NCI-H748 (cell line): ENCODE results near the gene DUOXA2.

ENCODE experiments used
- DNase-seq: peaks from one replicate; lab custom pipeline; 2025; ENCODE audit not compliant: unreplicated experiment; lab: John Stamatoyannopoulos, UW

Gene DUOXA2

DNA sequence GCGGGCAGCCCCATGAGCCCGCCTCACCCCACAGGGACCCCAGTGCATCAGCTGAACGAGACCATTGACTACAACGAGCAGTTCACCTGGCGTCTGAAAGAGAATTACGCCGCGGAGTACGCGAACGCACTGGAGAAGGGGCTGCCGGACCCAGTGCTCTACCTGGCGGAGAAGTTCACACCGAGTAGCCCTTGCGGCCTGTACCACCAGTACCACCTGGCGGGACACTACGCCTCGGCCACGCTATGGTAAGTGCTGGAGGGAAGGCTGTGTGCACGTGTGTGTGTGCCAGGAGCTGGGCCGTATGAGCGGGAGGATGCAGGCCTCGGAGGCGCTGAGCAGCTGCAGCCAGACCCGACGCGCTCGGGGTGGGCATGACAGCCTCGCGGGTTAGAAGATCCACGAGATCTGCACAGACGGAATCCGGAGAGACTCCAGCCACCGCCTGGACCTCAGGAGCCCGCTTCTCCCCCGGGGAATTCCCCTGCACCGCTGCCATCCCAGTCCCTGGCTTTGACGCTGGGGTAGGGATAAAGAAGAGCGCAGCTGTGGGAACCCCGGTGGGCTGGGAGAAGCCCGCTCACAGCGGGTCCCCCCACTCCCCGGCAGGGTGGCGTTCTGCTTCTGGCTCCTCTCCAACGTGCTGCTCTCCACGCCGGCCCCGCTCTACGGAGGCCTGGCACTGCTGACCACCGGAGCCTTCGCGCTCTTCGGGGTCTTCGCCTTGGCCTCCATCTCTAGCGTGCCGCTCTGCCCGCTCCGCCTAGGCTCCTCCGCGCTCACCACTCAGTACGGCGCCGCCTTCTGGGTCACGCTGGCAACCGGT, 2.6 kb downstream of the DUOXA2 start:
- no peak for DNase-seq

DNA sequence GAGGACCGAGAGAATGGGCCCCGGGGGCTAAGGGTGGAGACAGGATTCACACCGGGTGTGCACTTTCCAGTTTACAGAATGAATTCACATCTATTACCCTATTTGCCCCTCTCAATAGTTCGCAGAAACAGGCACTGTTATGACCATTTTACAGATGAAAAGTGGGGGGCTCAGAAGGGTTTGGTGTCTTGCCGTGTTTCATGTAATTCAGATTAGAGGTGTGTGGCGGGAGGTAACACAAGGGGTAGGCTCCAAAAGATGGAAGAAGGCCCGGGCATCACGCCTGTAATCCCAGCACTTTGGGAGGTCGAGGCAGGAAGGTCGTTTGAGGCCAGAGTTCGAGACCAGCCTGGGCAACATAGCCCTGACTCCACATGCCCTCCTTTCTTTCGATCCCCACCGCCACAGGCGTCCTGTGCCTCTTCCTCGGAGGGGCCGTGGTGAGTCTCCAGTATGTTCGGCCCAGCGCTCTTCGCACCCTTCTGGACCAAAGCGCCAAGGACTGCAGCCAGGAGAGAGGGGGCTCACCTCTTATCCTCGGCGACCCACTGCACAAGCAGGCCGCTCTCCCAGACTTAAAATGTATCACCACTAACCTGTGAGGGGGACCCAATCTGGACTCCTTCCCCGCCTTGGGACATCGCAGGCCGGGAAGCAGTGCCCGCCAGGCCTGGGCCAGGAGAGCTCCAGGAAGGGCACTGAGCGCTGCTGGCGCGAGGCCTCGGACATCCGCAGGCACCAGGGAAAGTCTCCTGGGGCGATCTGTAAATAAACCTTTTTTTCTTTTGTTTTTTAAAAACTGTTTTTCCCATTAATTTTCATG, 3.4 kb downstream of the DUOXA2 start:
- DNase-seq, result no peak

DNA sequence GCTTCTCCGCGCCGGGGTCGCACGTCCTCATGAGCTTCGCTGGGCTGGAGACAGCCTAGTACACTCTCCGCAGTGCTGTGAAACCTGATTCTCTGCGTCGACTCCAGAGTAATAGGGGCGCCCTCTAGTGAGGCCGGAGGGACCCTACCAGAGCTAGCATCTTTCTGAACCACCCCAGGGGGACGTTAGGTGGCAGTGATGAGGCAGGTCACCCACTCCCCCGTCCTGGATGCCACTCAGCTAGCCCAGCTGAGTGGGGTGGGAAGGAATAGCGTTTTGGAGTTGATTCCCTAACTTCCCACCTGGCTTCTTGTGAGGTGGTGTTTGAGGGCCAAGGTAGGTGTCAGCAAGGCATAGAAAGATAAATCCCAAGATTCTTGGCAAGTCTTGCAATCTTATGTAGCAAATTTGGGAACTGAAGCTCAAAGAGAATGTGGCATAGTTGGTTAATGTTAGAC, 4.0 kb downstream of the DUOXA2 start:
- peak; percentile 87 for DNase-seq

DNA sequence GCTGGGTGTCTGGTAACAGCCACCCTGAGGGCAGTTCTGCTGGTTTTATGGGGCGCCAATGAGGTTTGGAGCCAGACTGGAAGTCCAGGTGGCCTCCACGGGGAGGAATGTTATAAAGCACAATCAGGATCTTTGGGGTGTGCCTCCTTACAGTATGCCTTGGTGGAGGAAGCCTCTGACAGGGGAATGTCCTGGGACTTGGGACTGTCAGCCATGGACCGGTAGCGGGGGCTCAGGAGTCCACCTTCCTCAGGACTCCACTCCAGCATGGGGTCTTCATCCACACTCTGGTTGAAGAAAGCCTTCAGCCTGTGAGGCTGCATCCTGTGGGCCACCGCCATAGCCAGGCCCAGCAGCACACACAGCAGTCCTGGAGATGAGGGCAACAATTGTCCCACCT, 4.9 kb downstream of the DUOXA2 start:
- no peak for DNase-seq

GRCh38 chr15:45120081-45120972, 6.2 kb downstream of the DUOXA2 start:
- DNase-seq, result no peak

GRCh38 chr15:45121020-45121419, 6.9 kb downstream of the DUOXA2 start:
- DNase-seq, result no peak

GRCh38 chr15:45121706-45122417, 7.7 kb downstream of the DUOXA2 start:
- DNase-seq, result no peak

- no peak for DNase-seq
These were observed 8.6 kb downstream of the DUOXA2 start for GRCh38 chr15:45122719-45123118.

DNA sequence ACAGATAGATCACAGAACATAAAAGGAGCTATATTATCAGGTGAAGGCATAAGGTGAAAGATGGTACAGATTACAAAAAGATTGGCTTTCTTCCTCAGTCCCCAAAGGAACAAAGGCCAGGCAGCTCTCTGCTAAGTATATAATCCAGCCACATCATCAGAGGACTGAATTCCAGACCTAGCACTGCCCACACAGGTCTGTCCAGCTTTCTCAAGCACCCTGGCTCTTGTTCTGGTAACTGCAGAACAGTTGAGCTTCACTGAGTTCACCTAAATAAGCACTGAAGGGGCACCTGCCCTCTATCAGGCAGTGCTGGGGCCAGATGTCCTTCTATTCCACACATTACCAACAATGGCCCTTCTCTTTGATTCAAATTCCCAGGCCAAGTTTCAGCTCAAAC, 9.3 kb downstream of the DUOXA2 start:
- DNase-seq, result no peak

DNA sequence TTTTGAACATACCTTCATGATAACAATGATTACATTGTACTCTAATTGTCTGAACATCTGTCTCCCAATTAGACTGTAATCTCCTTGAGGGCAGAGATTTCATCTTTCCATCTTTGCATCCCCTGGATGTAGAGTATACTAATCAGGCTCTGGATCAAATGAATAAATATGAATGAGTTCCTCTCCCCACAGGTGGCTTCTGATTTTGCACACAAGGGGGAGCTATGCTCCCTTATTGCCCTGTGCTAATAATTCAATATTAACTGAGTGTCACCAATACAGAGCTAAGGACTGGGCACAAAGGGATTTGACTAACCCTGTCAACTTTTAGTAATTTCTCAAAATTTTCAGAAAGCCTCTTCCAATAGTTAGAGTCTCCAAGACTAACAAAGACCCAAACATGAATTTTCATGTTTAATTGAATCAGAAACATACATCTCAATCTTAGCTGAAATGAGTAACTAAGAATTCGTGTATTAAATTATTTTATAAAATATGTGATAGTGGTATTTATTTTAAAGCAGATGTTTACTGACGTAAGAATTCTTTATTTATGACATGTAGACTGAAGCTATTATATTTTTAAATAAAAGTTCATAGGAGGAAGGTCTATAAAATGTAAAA, 12.5 kb downstream of the DUOXA2 start:
- DNase-seq, result peak; percentile 33

DNA sequence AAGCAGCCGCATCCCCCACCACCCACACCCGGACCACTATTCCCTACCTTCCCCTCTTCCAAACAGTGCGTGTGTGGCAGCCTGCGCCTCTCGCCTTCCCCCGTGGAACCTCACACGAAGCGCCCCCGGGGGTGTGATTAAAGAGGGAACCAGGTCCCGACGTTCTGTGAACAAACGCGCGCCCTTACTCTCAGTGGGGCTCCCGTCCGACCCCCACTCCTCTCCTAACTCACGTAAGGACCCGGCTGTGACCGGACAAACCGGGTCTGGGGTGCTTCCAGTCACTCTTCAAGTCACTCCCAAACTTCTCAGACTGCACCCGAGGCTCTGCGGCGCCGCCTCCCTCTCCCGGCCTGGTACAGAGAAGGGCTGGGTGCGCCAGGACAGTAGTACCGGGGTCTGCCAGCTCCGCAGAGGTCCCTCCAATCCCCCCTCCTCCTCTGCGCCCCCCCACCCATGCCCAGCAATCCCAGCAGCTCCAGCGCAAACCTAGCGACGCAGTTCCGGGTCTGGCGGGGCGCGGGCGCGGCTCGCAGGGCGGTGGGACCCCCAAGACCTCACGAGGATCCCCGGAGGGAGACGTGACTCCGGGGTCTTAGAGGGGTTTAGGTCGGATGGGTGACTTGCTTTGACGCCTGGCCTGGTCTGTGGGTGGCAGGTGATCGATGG, 15.0 kb downstream of the DUOXA2 start:
- no peak for DNase-seq

- no peak for DNase-seq
These were observed 15.6 kb downstream of the DUOXA2 start, which contains the start of the genes DUOX1 and DUOXA1 for GRCh38 chr15:45129651-45130129. DUOX1 (plus strand) TSS chr15:45129994; CDS start chr15:45131967, 1,973 bp downstream. DUOXA1 (minus strand) TSS chr15:45129879; CDS start chr15:45123014, 6,865 bp downstream.

DNA sequence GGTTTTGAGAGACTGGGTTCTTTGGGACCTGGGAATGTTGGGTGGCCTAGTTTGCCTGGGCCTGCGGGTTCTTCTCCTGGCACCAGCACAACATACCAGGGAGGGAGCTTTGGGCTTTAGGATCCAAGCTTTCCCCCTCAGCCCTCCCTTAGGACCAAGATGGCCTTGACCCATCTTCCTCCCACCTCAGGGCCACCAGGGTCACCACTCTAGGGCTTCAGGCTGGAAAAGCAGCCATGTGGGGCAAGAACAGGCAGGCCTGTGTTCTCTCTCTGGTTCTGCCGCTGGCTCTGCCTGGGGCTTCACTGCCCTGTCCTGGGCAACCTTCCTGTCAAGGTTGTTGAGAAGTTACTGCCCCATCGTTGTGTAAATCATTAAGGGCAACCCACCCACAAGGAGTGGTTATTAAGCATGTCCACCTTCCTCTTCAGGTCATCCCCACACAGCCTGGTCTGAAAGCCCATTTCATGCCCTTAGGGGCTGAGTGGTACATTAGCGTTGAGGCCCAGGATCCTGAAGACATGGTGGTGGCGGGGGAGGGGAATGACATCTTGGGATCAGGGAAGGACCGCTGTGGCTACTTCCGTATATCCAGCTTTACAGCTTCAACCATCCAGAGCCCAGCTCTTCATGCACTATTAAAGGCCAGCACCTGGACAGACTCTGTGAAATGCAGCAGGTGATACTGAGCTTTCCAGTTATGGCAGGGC, 16.3 kb downstream of the DUOXA2 start:
- no peak for DNase-seq

GRCh38 chr15:45131510-45131909, 17.4 kb downstream of the DUOXA2 start:
- DNase-seq, result no peak

- DNase-seq, result no peak
These were observed 18.9 kb downstream of the DUOXA2 start for GRCh38 chr15:45132844-45133560.

GRCh38 chr15:45133561-45133920, 19.4 kb downstream of the DUOXA2 start:
- DNase-seq, result peak; percentile 17

GRCh38 chr15:45134046-45134445, 19.9 kb downstream of the DUOXA2 start:
- DNase-seq, result no peak
